NOMO-1 (cell line): ENCODE results near the gene UPK1B.

ENCODE experiments used
- DNase-seq, 2 experiments: peaks; one replicate each; lab custom pipeline; 2025; ENCODE audit not compliant: unreplicated experiment in 2 of 2; lab: John Stamatoyannopoulos, UW

Gene UPK1B

GRCh38 chr3:119175872-119176756 lies 2.7 kb downstream of the UPK1B start:
- no peak for DNase-seq

GRCh38 chr3:119176778-119177177 lies 3.4 kb downstream of the UPK1B start:
- no peak for DNase-seq

GRCh38 chr3:119177321-119177720 lies 3.9 kb downstream of the UPK1B start:
- no peak for DNase-seq

- no peak for DNase-seq
Measured at GRCh38 chr3:119181765-119182164, 8.4 kb downstream of the UPK1B start.

- no peak for DNase-seq
Measured at GRCh38 chr3:119184111-119184510, 10.7 kb downstream of the UPK1B start.

- DNase-seq: no peak
Measured at GRCh38 chr3:119184796-119185570, 11.6 kb downstream of the UPK1B start.

- DNase-seq: no peak
Measured at GRCh38 chr3:119187266-119187665, 13.9 kb downstream of the UPK1B start.

- DNase-seq: no peak
Measured at GRCh38 chr3:119191800-119192199, 18.4 kb downstream of the UPK1B start.

- DNase-seq: no peak
Measured at GRCh38 chr3:119194237-119195150, 21.1 kb downstream of the UPK1B start.

- DNase-seq: no peak
Measured at GRCh38 chr3:119195151-119195476, 21.7 kb downstream of the UPK1B start.

- DNase-seq: no peak
Measured at GRCh38 chr3:119195911-119196310, 22.5 kb downstream of the UPK1B start.

GRCh38 chr3:119205209-119205608 lies 31.8 kb downstream of the UPK1B start:
- DNase-seq: no peak

GRCh38 chr3:119205685-119206084 lies 32.3 kb downstream of the UPK1B start:
- no peak for DNase-seq

- peak; percentile 18 to 43 for DNase-seq
Measured at GRCh38 chr3:119206611-119207511, 33.5 kb downstream of the UPK1B start.

GRCh38 chr3:119207512-119207875 lies 34.1 kb downstream of the UPK1B start:
- DNase-seq: no peak

- no peak for DNase-seq
Measured at GRCh38 chr3:119211193-119211592, 37.8 kb downstream of the UPK1B start.

- no peak for DNase-seq
Measured at GRCh38 chr3:119211803-119212202, 38.4 kb downstream of the UPK1B start.

GRCh38 chr3:119219069-119219468 lies 45.7 kb downstream of the UPK1B start:
- no peak for DNase-seq

- no peak for DNase-seq
Measured at GRCh38 chr3:119220198-119220597, 46.8 kb downstream of the UPK1B start.
